HG02610 (cell line): Measurements from ENCODE around the gene BDKRB1.

ENCODE experiments used
- ATAC-seq: cut with Tn5 transposase; IDR thresholded peaks from one replicate; pipeline ENCODE4 v1.9.1; 2021; ENCODE audit warnings: mild to moderate bottlenecking, moderate library complexity; ENCODE audit not compliant: unreplicated experiment

BDKRB1 gene

DNA sequence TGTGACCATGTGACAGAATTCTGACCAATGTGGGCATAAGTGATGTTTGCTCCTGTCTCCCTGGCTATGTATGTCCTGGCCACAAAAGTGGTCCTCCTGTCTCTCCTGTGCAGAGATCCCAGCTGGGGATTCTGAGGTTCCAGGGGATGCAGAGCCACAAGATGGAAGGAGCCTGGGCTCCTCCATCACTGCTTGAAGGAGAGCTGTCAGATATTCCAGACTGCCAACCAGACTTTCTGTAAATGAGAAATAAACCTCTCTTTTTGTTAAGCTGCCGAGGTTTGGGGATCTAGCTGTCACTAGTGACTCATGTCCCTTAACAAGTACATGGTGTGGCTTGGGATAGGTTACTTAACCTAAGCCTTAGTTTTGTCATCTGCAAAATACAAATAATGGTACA, 21.9 kb downstream of the BDKRB1 start:
- no peak for ATAC-seq

- ATAC-seq, result no peak
These were observed 23.6 kb downstream of the BDKRB1 start for GRCh38 chr14:96279564-96279963.

DNA sequence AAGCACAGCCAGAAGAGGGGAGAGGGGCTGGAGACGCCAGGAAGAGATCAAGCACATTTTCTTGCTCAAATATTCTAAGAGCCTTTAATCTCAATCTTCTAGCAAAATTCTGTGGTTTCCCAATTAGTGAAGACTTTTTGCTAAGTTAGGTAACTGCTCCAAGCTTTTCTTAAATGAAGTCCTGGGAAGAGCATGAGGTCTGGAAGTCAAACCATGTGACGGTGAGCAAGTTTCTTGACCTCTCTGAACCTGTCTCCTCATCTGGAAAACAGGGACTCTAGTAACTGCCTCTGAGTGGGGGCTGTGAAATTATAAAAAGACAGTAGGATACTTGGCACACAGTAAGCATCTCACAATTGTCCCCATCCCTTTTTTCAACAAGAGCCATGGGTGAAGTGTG, 24.1 kb downstream of the BDKRB1 start:
- ATAC-seq, result no peak

DNA sequence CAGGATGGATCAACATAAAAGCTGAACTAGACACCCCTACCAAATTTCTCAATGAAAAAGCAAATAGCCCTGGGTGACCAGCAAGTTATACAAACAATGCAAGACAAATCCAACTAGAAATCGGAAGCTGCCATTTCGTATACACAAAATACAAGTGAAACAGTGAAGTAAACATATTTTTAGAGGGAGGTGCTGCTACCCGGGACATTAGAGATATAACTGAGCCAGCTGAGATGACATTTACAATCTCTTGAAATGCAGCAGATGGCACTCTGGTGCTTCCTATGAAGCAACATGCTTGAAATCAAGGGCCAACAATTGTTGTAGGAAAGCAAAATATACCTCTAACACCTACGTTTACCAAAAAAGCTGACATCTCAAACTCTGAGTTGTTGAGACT, 25.5 kb downstream of the BDKRB1 start:
- no peak for ATAC-seq

- no peak for ATAC-seq
These were observed 28.0 kb downstream of the BDKRB1 start for GRCh38 chr14:96284008-96284407.

- ATAC-seq, result no peak
These were observed 28.4 kb downstream of the BDKRB1 start for GRCh38 chr14:96284430-96284829.

DNA sequence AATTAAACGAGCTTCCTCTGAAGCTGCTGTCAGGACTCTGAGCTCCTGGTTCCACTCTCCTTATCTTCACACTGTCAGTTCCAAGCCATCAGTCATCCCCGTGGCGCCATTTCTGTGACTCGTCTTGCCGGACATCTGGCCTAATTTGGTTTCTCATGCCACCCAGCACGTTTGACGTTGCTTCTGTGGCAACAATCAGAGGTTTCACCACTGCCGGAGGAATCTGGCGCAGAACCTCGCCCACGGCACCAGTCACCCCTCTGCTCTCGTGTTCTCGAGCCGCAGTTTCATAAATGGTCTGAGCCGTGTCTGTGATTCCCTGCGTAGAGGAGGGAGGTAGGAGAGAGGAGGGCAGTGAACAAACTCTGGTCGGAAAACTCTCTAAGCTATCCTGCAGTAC, 29.7 kb downstream of the BDKRB1 start:
- no peak for ATAC-seq

GRCh38 chr14:96286251-96286650, 30.2 kb downstream of the BDKRB1 start:
- ATAC-seq, result no peak

DNA sequence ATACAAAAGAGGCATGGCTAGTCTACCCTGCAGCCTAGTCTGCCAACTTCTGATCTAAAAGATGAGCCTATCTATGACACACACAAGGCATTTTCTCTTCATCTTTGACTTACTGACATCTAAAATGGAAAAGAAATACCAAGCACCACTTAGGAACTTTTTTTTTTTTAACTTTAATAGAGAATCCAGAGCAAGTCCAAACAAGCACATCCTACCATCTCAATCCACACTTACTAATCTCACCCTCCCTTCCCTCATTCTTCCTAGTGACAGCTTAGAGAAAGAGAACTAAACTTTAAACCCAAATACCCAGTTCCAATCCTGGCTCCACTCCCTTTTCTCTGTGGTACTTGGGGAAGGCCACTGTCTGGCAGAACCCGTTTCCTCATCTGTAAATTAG, 31.8 kb downstream of the BDKRB1 start:
- ATAC-seq, result no peak

GRCh38 chr14:96294246-96294645, 38.2 kb downstream of the BDKRB1 start:
- no peak for ATAC-seq

GRCh38 chr14:96297000-96297399, 41.0 kb downstream of the BDKRB1 start:
- ATAC-seq, result no peak

- no peak for ATAC-seq
These were observed 42.0 kb downstream of the BDKRB1 start for GRCh38 chr14:96297997-96298515.

DNA sequence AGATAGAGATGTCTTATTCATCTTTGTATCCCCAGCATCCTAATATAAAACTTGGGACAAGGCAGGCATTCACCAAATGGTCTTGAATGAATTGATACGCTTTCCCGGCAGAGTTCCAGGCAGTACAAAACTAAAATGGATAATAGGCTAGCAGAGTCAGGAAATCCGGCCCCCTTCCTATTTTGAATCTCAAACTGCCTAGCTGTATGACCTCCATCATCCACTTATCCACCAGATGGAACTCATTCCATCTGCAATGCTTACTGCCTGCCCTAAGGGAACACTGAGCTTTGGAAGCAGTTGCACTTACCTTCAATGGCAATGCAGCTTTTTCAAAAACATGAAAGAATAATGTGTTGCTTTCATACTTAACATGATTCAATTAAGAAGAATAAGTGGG, 43.4 kb downstream of the BDKRB1 start:
- no peak for ATAC-seq

DNA sequence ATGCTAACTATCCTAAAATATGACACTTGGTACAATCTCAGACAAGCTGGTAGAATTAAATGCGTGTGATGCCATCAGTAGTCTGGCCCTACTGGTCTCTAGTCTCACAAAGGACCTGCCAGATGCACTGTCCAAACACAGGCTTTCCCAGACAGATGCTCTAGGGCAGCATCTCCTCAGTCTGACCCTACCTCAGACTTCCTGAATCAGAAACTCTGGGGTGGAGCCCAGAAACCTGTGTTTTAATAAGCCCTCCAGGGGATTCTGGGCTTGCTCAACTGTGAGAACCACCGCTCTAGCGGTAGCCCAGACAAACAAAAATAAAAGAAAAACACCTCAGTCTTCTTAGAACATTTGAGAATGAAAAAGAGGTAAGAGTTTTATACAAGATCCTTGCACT, 48.0 kb downstream of the BDKRB1 start:
- ATAC-seq, result no peak

DNA sequence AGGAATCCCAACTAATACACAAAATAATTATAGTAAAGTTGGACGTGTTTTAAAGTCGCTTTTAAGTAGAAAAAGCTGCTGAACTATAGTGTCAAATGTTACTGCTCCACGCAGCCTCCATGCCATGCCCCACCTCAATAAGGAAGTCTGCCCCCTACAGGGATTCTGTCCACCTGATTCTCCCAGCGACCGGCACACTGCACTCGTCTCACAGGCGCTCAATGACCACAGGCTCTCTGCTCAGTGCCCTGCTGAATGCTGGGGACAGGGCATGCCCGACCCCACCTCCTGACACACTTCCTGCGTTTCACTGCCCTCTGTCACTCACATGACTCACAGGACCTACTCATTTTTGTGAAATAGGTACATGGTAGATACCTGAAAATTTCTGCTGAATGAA, 48.9 kb downstream of the BDKRB1 start:
- no peak for ATAC-seq

DNA sequence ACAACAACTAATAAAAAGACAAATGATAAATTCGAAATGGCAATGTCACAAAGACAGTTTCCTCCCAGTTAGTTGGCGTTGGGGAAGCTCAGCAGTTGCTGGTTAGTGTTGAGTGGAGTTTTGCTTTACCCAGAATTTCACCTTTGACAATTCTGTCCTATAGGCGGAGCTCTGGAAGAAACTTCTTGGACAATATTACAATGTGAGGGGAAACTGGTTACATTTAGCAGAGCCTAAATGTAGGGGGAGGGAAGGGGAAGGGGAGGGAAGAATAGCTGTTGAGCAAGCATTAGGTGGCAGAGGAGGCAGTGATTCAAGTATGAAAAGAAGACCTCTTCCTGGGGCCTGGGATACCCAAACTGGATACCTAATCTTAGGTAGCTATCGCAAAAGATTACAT, 51.4 kb downstream of the BDKRB1 start:
- no peak for ATAC-seq

DNA sequence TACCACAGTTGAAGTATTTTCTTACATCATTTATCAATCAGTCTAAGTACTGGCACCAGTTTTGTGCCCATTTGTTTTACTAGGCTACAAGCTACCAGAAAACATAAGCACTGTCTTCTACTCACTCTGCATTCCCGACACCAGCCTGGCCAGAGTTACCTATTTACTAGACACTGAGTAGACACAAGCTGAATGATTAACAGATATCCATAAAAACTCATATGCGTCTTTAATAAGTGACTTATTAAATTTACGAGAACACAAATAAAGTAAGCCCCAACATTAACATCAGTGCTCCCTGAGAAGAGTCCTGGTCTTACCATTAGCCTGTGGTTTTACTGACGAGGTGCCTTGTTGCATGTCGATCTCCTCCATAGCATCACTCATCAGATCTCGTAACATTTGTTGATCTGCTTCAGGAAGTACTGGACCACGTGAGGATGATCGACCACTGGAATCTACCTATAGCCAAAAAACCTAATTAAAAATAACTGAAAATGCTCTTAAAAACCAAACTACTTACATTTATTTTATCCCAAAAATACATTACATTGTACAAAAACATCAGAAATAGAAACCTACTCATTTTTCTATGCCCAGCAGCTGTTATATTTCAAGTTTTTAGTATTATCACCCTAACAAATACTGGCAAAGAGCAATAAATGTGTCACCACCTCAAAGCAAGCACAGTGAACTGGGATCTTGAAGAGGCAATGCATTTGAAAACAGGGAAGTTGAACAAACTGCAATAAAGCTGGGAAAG, 53.3 kb downstream of the BDKRB1 start:
- ATAC-seq, result no peak

DNA sequence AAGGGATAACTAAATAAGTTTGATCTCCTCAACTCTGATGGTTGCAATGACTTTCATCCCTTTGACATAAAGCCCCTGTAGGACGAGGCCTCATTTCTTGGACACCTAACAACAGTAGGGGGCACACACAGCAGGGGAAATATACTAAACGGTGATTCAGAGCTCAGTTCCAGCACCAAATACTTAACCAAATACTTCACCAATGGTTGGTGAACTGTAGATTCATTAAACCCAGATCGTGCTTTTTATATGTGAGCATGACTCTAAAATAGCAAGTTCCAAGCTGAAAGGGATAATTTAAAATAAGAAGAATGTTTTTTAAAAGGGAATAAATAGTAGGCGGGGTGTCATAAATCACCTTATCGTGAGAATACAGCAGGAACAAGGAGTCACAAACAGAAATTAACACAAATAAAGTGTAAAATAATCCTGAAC, 53.9 kb downstream of the BDKRB1 start:
- ATAC-seq, result no peak

GRCh38 chr14:96310906-96311305, 54.9 kb downstream of the BDKRB1 start:
- ATAC-seq, result no peak
